Suprapubic skin (tissue), 4 donors: ENCODE results near the gene SSTR3. TPM values are rescaled to one million over a fixed set of nuclear protein-coding genes. Genes with fewer than 3 reads are reported as not detected.

ENCODE experiments used
- DNase-seq, 2 donors: peaks; one replicate each; pipeline ENCODE4 v3.0.0-alpha.2; 2019; ENCODE audit warnings: low spot score in 2 of 2
- H3K27ac ChIP-seq: fragments of 200-600 bp; sonication (generic); one replicate; pipeline ENCODE4 v1.5.1; 2019
- H3K27me3 ChIP-seq: fragments of 200-600 bp; sonication (generic); one replicate; pipeline ENCODE4 v1.5.1; 2019
- H3K36me3 ChIP-seq: fragments of 200-600 bp; sonication (generic); one replicate; pipeline ENCODE4 v1.5.1; 2019
- H3K4me1 ChIP-seq: fragments of 200-600 bp; sonication (generic); one replicate; pipeline ENCODE4 v1.5.1; 2019
- H3K4me3 ChIP-seq: fragments of 200-600 bp; sonication (generic); one replicate; pipeline ENCODE4 v1.5.1; 2019; ENCODE audit warnings: mild to moderate bottlenecking
- H3K9me3 ChIP-seq: fragments of 200-600 bp; sonication (generic); one replicate; pipeline ENCODE4 v1.5.1; 2019
- CTCF ChIP-seq, 2 donors: fragments of 200-600 bp in 1 of 2; fragments of 450-650 bp in 1 of 2; sonication (generic) in 1 of 2; IDR thresholded peaks; one replicate each; pipeline ENCODE4 v1.5.1; 2016 to 2019; ENCODE audit warnings: antibody characterized with exemption in 2 of 2, mild to moderate bottlenecking in 1 of 2, moderate library complexity in 1 of 2
- EP300 ChIP-seq: sonication (generic); formaldehyde crosslinking; IDR thresholded peaks from one replicate; pipeline ENCODE4 v1.6.1; 2017; ENCODE audit warnings: antibody characterized with exemption
- POLR2A ChIP-seq, 2 donors: fragments of 450-650 bp; IDR thresholded peaks; one replicate each; pipeline ENCODE4 v1.6.1; 2017; ENCODE audit warnings: antibody characterized with exemption in 2 of 2, mild to moderate bottlenecking in 2 of 2, moderate library complexity in 2 of 2
- POLR2AphosphoS5 ChIP-seq, 3 donors: sonication (generic); formaldehyde crosslinking; IDR thresholded peaks; one replicate each; pipeline ENCODE4 v1.6.1; 2017; ENCODE audit warnings: antibody characterized with exemption in 3 of 3
- WGBS: methylation state at CpG from one replicate; pipeline ENCODE4 v1.1.5; 2018; 5-methylcytosine and 5-hydroxymethylcytosine counted together
- total RNA-seq, 4 donors: library from RNA; depleted of rRNA; stranded (reverse); fragments of >200 nt; gene quantifications; one replicate each; pipeline ENCODE4 v1.1.0, GENCODE V29; 2016

Gene SSTR3
- total RNA-seq, 4 donors from 2014 or later: not detected

GRCh38 chr22:37158963-37159290 is 53.4 kb downstream of the SSTR3 start:
- Histone ChIP-seq H3K9me3 (no peaks in the 10 kb centered on the region), H3K4me1 (no peaks in the 10 kb centered on the region), H3K27me3 (peaks cover 10% of the 10 kb centered on the region), H3K36me3 (no peaks in the 10 kb centered on the region), H3K27ac (no peak overlapping the region), H3K4me3 (no peak overlapping the region)
- 76% methylated on average over 5 of the region's 5 CpGs for WGBS
- no peak for DNase-seq
- no peak for TF ChIP-seq POLR2A (IDR thresholded peaks at IDR 0.05)
- TF ChIP-seq POLR2AphosphoS5 (IDR thresholded peaks at IDR 0.05): no peak
- TF ChIP-seq CTCF (IDR thresholded peaks at IDR 0.05): no peak
- no peak for TF ChIP-seq EP300

- 50% methylated on average over 13 of the region's 13 CpGs for WGBS
- H3K27me3 ChIP-seq: peaks cover 10% of the 10 kb centered on the region
- no peaks in the 10 kb centered on the region for H3K36me3 ChIP-seq
- H3K9me3 ChIP-seq: no peaks in the 10 kb centered on the region
- no peaks in the 10 kb centered on the region for H3K4me1 ChIP-seq
- TF ChIP-seq EP300 (no peak), CTCF (IDR thresholded peaks at IDR 0.05) (no peak), POLR2AphosphoS5 (IDR thresholded peaks at IDR 0.05) (no peak), POLR2A (IDR thresholded peaks at IDR 0.05) (no peak)
- no peak for DNase-seq
- H3K4me3 ChIP-seq: no peak overlapping the region
- H3K27ac ChIP-seq: no peak overlapping the region
Observed at GRCh38 chr22:37157516-37158285, 54.6 kb downstream of the SSTR3 start.

DNA sequence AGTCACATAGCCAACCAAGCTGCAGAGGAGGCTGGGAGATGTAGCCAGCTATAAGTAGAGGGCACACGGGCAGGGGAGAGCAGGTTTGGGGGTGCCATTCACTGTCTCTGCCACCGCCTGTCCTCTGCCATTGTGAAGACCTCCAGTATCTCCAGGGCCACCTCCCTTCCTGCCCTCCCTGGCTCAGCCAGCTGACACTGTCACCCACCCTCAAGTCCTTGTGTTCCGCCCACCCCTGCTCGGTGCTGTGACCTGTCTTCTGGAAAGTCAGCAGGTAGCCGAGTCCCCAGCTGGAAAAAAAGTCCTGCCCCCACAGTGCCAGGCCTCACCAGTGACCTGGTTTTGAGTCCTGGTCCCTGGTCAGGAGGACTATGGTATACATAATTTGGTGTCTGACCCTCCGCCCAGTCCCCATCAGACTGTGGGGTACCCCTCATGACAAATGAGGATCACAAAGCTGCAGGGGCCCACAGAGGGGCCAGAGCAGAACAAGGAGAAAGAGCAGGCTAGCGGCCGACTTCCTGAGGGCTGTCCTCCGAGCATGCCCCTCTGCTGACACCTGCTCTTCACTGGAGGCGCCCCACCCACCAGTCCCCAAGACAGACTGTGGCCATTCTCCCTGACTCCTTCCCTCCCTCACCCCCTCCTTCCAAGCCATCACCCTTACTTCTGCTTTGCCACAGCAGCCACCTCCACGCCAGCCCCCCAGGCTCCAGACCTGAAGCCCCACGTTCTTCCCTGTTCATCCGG is 55.4 kb downstream of the SSTR3 start:
- 80% methylated on average over 11 of the region's 13 CpGs for WGBS

GRCh38 chr22:37155971-37156370 is 56.3 kb downstream of the SSTR3 start:
- Histone ChIP-seq H3K27me3 (peaks cover 10% of the 10 kb centered on the region), H3K27ac (no peak overlapping the region), H3K36me3 (no peaks in the 10 kb centered on the region), H3K4me3 (no peak overlapping the region), H3K9me3 (no peaks in the 10 kb centered on the region), H3K4me1 (no peaks in the 10 kb centered on the region)
- no peak for DNase-seq
- whole genome bisulfite sequencing: 91% methylated on average over 8 of the region's 8 CpGs
- TF ChIP-seq EP300 (no peak), CTCF (IDR thresholded peaks at IDR 0.05) (no peak), POLR2AphosphoS5 (IDR thresholded peaks at IDR 0.05) (no peak), POLR2A (IDR thresholded peaks at IDR 0.05) (no peak)

More for the DNA sequence above, 55.4 kb downstream of the SSTR3 start:
- Histone ChIP-seq H3K4me3 (no peak overlapping the region), H3K36me3 (no peaks in the 10 kb centered on the region), H3K27ac (no peak overlapping the region), H3K9me3 (no peaks in the 10 kb centered on the region), H3K27me3 (peaks cover 10% of the 10 kb centered on the region), H3K4me1 (no peaks in the 10 kb centered on the region)
- no peak for DNase-seq
- no peak for TF ChIP-seq POLR2A (IDR thresholded peaks at IDR 0.05)
- TF ChIP-seq CTCF (IDR thresholded peaks at IDR 0.05): no peak
- no peak for TF ChIP-seq POLR2AphosphoS5 (IDR thresholded peaks at IDR 0.05)
- no peak for TF ChIP-seq EP300
